ENCODE data around the gene AFMID. TPM values are rescaled to one million over a fixed set of nuclear protein-coding genes. Genes with fewer than 3 reads are reported as not detected.
A peak's percentile ranks its signal among the peaks of the same experiment; 100 is the strongest.

AFMID gene
- total and polyA plus RNA-seq, 2 of the 13 experiments (the other 11 are each of a cell fraction or from before 2014, with no cell fraction given): 249 to 270 TPM

DNA sequence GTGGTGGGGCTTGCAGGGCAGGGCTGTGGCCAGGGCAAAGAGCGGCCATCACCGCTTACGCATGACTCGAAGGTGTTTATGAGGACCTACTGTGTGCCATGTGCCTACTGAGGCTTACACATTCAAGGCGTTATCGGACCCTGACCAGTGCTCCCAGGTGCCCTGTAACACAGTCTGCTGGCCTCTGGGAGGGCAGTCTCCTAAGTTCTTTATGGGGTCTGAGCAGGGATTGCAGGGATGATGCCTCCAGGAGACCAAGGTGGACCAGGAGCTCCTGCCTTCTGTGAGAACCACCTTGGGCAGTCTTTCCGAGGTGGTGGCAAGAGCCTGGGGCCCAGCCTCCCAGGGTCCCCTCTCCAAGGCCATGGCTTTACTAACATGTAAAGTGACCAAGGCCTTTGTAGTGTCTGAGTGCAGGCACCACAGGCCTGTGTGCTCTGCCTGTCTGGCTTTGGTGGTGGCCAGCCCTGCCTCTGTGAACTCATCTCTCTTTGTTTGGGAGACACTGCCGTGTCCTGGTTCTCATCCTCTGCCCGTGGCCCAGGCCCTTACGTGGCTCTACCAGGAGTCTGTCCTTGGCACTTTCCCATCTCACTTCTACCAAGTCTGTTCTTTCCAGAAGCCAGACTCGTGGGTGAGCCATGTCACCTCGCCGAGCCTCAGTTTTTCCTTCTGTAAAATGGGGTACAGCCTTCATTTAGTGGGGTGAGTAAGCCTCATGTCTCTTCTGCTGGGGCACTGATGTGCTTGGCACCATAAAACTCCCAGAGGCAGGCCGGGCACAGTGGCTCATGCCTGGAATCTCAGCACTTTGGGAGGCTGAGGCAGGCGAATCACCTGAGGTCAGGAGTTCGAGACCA is 22.2 kb upstream of the AFMID start (continued):
- TF ChIP-seq KLF13 (CRISPR knock-in tag; IDR thresholded peaks at IDR 0.05) (no peak), ADNP (CRISPR knock-in tag; IDR thresholded peaks at IDR 0.05) (0 out of 2 replicates have a peak, but pooled peaks have one; percentile 35), TGIF2 (CRISPR knock-in tag; IDR thresholded peaks at IDR 0.05) (no peak), SRSF1 (optimal IDR thresholded peaks at IDR 0.05; ENCODE audit: low read depth, low read length) (no peak), CEBPB (IDR thresholded peaks at IDR 0.05; ENCODE audit: borderline replicate concordance, low read depth, low read length) (no peak), ZNF841 (CRISPR knock-in tag; IDR thresholded peaks at IDR 0.05; ENCODE audit: borderline replicate concordance) (no peak), MEF2D (CRISPR knock-in tag; IDR thresholded peaks at IDR 0.05) (no peak), ZNF747 (CRISPR knock-in tag; IDR thresholded peaks at IDR 0.05; ENCODE audit: borderline replicate concordance) (no peak), ZNF367 (CRISPR knock-in tag; IDR thresholded peaks at IDR 0.05; ENCODE audit: borderline replicate concordance) (no peak), ISL2 (CRISPR knock-in tag; IDR thresholded peaks at IDR 0.05) (no peak), SOX6 (IDR thresholded peaks at IDR 0.05) (no peak), SOX6 (CRISPR knock-in tag; IDR thresholded peaks at IDR 0.05) (no peak), ZNF138 (CRISPR knock-in tag; IDR thresholded peaks at IDR 0.05; ENCODE audit: low read depth) (no peak), ZKSCAN1 (IDR thresholded peaks at IDR 0.05; ENCODE audit: low read length) (peak; percentile 94), ZNF629 (CRISPR knock-in tag; conservative IDR thresholded peaks at IDR 0.05) (peak; percentile 93)
- TF ChIP-seq, protein P1, sequence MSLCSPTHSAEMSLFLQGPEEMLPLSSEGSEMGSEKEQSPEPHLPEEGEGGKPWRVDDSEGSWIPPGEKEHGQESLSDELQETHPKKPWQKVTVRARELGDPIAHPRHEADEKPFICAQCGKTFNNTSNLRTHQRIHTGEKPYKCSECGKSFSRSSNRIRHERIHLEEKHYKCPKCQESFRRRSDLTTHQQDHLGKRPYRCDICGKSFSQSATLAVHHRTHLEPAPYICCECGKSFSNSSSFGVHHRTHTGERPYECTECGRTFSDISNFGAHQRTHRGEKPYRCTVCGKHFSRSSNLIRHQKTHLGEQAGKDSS (CRISPR knock-in tag; IDR thresholded peaks at IDR 0.05; ENCODE audit: borderline replicate concordance, low read depth): no peak
- TF ChIP-seq, protein P2, sequence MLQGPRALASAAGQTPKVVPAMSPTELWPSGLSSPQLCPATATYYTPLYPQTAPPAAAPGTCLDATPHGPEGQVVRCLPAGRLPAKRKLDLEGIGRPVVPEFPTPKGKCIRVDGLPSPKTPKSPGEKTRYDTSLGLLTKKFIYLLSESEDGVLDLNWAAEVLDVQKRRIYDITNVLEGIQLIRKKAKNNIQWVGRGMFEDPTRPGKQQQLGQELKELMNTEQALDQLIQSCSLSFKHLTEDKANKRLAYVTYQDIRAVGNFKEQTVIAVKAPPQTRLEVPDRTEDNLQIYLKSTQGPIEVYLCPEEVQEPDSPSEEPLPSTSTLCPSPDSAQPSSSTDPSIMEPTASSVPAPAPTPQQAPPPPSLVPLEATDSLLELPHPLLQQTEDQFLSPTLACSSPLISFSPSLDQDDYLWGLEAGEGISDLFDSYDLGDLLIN (CRISPR knock-in tag; IDR thresholded peaks at IDR 0.05; ENCODE audit: borderline replicate concordance): no peak
- TF ChIP-seq, protein P3, sequence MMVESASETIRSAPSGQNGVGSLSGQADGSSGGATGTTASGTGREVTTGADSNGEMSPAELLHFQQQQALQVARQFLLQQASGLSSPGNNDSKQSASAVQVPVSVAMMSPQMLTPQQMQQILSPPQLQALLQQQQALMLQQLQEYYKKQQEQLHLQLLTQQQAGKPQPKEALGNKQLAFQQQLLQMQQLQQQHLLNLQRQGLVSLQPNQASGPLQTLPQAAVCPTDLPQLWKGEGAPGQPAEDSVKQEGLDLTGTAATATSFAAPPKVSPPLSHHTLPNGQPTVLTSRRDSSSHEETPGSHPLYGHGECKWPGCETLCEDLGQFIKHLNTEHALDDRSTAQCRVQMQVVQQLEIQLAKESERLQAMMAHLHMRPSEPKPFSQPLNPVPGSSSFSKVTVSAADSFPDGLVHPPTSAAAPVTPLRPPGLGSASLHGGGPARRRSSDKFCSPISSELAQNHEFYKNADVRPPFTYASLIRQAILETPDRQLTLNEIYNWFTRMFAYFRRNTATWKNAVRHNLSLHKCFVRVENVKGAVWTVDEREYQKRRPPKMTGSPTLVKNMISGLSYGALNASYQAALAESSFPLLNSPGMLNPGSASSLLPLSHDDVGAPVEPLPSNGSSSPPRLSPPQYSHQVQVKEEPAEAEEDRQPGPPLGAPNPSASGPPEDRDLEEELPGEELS (CRISPR knock-in tag; IDR thresholded peaks at IDR 0.05): no peak
- TF ChIP-seq, protein P4, sequence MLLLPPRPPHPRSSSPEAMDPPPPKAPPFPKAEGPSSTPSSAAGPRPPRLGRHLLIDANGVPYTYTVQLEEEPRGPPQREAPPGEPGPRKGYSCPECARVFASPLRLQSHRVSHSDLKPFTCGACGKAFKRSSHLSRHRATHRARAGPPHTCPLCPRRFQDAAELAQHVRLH (CRISPR knock-in tag; IDR thresholded peaks at IDR 0.05; ENCODE audit: borderline replicate concordance, low read depth): no peak
- TF ChIP-seq, protein P5, sequence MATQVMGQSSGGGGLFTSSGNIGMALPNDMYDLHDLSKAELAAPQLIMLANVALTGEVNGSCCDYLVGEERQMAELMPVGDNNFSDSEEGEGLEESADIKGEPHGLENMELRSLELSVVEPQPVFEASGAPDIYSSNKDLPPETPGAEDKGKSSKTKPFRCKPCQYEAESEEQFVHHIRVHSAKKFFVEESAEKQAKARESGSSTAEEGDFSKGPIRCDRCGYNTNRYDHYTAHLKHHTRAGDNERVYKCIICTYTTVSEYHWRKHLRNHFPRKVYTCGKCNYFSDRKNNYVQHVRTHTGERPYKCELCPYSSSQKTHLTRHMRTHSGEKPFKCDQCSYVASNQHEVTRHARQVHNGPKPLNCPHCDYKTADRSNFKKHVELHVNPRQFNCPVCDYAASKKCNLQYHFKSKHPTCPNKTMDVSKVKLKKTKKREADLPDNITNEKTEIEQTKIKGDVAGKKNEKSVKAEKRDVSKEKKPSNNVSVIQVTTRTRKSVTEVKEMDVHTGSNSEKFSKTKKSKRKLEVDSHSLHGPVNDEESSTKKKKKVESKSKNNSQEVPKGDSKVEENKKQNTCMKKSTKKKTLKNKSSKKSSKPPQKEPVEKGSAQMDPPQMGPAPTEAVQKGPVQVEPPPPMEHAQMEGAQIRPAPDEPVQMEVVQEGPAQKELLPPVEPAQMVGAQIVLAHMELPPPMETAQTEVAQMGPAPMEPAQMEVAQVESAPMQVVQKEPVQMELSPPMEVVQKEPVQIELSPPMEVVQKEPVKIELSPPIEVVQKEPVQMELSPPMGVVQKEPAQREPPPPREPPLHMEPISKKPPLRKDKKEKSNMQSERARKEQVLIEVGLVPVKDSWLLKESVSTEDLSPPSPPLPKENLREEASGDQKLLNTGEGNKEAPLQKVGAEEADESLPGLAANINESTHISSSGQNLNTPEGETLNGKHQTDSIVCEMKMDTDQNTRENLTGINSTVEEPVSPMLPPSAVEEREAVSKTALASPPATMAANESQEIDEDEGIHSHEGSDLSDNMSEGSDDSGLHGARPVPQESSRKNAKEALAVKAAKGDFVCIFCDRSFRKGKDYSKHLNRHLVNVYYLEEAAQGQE (IDR thresholded peaks at IDR 0.05; ENCODE audit: borderline replicate concordance in 1 of 2, low read depth in 1 of 2, low read length in 2 of 2): no peak

All from HepG2 (cell line).